Mesodermal cell (in vitro differentiated cells): ENCODE results near the gene ATG16L2.

Experiments used
- H3K27ac ChIP-seq: 2 replicates; pipeline ENCODE4 v1.7.0; 2013; ENCODE audit warnings: mild to moderate bottlenecking, low read depth, low read length, moderate library complexity; ENCODE audit not compliant: severe bottlenecking
- H3K36me3 ChIP-seq: 2 replicates; pipeline ENCODE4 v1.7.1; 2013; ENCODE audit warnings: mild to moderate bottlenecking, low read length, moderate library complexity; ENCODE audit not compliant: control insufficient read depth, insufficient read depth
- H3K4me1 ChIP-seq: one replicate; pipeline ENCODE4 v1.7.1; 2013; ENCODE audit warnings: mild to moderate bottlenecking, low read length; ENCODE audit not compliant: insufficient read depth, control insufficient read depth, poor library complexity, severe bottlenecking
- H3K4me3 ChIP-seq: 2 replicates; pipeline ENCODE4 v1.7.0; 2013; ENCODE audit warnings: low read length, control low read depth, mild to moderate bottlenecking; ENCODE audit not compliant: insufficient read depth, poor library complexity, severe bottlenecking; ENCODE audit errors: extremely low read depth
- H3K9me3 ChIP-seq: 2 replicates; pipeline ENCODE4 v1.7.1; 2013; ENCODE audit warnings: mild to moderate bottlenecking, low read length, moderate library complexity; ENCODE audit not compliant: control insufficient read depth
- WGBS, 2 experiments: methylation state at CpG; one replicate each; pipeline ENCODE4 v1.1.5; 2013; ENCODE audit warnings: missing lambda C conversion rate in 2 of 2; ENCODE audit not compliant: insufficient coverage in 2 of 2; 5-methylcytosine and 5-hydroxymethylcytosine counted together

ATG16L2 gene

DNA sequence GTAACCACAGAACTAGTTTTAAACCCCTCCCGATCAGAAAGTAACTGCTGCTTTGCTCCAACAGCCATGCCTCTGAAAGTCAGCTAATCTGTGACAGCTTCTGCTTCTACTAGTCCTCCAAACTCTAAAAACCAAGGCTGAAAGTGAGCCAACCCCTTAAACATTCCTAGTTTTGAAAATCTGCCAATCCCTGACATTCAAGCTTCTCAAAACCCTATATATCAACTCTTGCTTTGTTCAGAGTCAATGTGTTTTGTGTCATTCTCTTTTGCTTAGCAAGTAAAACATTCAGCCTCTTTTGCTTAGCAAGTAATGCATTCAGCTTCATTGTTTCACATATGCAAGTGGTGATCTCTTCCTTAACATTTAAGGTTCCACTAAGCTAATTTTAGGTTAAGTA is 56.9 kb downstream of the ATG16L2 start:
- H3K27ac ChIP-seq = no peak overlapping the region
- no peak overlapping the region for H3K4me3 ChIP-seq
- H3K4me1 ChIP-seq = no peaks in the 10 kb centered on the region
- WGBS, 2 experiments = 88 to 100% methylated on average over 1 of the region's 1 CpG
- H3K9me3 ChIP-seq = no peaks in the 10 kb centered on the region
- H3K36me3 ChIP-seq = peaks cover 20% of the 10 kb centered on the region

- WGBS, 2 experiments = no CpG with 5 or more reads among the region's 1 CpG
- Histone ChIP-seq H3K36me3 (peaks cover 15% of the 10 kb centered on the region), H3K9me3 (no peaks in the 10 kb centered on the region), H3K27ac (no peak overlapping the region), H3K4me3 (no peak overlapping the region), H3K4me1 (no peaks in the 10 kb centered on the region)
These were observed 57.8 kb downstream of the ATG16L2 start for GRCh38 chr11:72872012-72872411.

DNA sequence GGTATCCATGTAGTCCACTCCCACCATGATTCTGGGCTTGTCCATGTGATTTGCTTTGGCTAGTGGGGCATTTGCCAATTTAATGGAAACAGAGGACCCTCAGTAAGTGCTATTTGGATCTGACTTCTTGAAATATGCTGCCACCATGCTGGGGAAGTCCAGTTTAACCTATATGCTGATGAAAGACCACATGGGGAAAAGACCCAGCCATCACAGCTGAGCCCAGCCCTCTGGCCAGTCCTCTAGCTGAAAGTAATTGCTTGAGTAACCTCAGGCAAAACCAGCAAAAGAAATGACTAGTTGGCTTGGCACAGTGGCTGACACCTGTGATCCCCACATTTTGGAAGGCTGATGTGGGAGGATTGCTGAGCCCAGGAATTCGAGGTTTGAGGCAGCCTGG is 61.5 kb downstream of the ATG16L2 start:
- Histone ChIP-seq H3K36me3 (peaks cover 3% of the 10 kb centered on the region), H3K27ac (no peak overlapping the region), H3K4me3 (no peak overlapping the region), H3K4me1 (no peaks in the 10 kb centered on the region), H3K9me3 (no peaks in the 10 kb centered on the region)
- no CpG with 5 or more reads among the region's 1 CpG for WGBS, 2 experiments

GRCh38 chr11:72876147-72876546 is 61.9 kb downstream of the ATG16L2 start:
- Histone ChIP-seq H3K27ac (no peak overlapping the region), H3K36me3 (peaks cover 3% of the 10 kb centered on the region), H3K4me3 (no peak overlapping the region), H3K9me3 (no peaks in the 10 kb centered on the region), H3K4me1 (no peaks in the 10 kb centered on the region)
- WGBS, 2 experiments = 92% methylated on average over 2 of the region's 3 CpGs; no CpG with 5 or more reads in 1 of the 2 experiments
